ENCODE data around the gene CNKSR3.

DNA sequence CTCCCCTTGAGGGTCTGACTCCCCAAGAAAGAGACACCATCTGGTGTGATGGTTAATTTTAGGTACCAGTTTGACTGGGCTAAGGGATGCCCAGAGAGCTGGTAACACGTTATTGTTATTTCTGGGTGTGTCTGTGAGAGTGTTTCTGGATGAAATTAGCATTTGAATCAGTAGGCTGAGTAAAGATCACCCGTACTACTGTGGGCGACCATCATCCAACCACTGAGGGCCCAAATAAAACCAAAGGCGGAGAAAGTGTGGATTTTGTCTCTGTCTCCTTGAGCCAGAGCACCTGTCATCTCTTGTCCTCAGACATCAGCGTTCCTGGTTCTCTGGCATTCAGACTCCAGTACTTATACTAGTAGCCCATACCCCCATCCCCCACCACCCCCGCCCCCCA, 7.9 kb upstream of the CNKSR3 start:
- TF ChIP-seq EP300 (IDR thresholded peaks at IDR 0.05), result no peak
- TF ChIP-seq, protein P1, sequence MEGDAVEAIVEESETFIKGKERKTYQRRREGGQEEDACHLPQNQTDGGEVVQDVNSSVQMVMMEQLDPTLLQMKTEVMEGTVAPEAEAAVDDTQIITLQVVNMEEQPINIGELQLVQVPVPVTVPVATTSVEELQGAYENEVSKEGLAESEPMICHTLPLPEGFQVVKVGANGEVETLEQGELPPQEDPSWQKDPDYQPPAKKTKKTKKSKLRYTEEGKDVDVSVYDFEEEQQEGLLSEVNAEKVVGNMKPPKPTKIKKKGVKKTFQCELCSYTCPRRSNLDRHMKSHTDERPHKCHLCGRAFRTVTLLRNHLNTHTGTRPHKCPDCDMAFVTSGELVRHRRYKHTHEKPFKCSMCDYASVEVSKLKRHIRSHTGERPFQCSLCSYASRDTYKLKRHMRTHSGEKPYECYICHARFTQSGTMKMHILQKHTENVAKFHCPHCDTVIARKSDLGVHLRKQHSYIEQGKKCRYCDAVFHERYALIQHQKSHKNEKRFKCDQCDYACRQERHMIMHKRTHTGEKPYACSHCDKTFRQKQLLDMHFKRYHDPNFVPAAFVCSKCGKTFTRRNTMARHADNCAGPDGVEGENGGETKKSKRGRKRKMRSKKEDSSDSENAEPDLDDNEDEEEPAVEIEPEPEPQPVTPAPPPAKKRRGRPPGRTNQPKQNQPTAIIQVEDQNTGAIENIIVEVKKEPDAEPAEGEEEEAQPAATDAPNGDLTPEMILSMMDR (IDR thresholded peaks at IDR 0.05), result no peak
